Measurements from ENCODE around the gene DNAAF5.

DNAAF5 gene

DNA sequence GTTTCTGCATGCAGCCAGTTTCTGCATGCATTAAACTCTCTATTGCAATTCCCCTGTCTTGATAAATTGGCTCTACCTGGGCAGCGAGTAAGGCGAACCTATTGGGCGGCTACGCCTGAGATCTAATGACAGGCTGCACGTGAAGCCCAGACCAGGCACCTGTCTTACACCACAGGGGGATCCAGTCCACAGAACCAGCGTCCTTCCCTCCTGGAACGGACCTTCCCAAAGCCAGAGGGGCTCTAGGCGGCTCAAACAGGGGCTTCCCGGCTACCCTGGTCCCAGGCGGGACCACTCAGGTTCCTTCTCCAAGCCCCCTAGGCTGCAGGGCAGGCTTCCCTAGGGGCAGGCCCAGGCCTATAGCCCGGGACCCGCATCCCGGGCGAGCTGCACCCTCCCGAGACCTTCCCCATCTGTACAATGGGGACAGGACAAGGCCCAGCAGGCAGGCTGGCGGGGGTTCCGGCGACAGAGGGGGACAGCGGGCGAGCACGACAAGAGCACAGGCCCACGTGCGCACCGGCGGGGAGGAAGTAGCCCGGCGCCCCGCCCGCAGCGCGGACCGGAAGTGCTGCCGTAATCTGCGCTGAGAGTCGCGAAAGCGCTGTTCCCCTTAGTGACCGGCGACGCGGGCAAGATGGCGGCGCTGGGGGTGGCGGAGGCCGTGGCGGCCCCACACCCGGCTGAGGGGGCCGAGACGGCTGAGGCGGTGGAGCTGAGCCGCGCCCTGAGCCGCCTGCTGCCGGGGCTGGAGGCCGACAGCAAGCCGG, at the start of gene DNAAF5:
DNAAF5 (plus strand) TSS at position 616 of the 770 bp plus-strand sequence; CDS start at position 638, 22 bp downstream.
- peaks cover 11% of the 10 kb centered on the region for H3K4me1 ChIP-seq (ENCODE audit: low read depth, poor library complexity, severe bottlenecking)
- no peaks in the 10 kb centered on the region for H3K27me3 ChIP-seq (ENCODE audit: insufficient read depth, low read depth)
- H3K27ac ChIP-seq: peak within 1 kb of the TSS; percentile 79
- peak within 1 kb of the TSS; percentile 69 for H2AFZ ChIP-seq (ENCODE audit: low read depth)
- H4K20me1 ChIP-seq (ENCODE audit: insufficient read depth): no peaks in the 10 kb centered on the region
- no peak within 1 kb of the TSS for H3K4me3 ChIP-seq (IDR thresholded peaks at IDR 0.05; ENCODE audit: insufficient read depth, low read depth, low read length)
- H3K79me2 ChIP-seq (ENCODE audit: insufficient read depth, low read depth): peaks cover 33% of the 10 kb centered on the region
- H3K4me2 ChIP-seq: peak within 1 kb of the TSS; percentile 86
- H3K36me3 ChIP-seq (ENCODE audit: insufficient read depth): peaks cover 10% of the 10 kb centered on the region; the same call in 1 of the 2 replicates
- peak within 1 kb of the TSS; percentile 97 for H3K9ac ChIP-seq
- TF ChIP-seq, protein P1, sequence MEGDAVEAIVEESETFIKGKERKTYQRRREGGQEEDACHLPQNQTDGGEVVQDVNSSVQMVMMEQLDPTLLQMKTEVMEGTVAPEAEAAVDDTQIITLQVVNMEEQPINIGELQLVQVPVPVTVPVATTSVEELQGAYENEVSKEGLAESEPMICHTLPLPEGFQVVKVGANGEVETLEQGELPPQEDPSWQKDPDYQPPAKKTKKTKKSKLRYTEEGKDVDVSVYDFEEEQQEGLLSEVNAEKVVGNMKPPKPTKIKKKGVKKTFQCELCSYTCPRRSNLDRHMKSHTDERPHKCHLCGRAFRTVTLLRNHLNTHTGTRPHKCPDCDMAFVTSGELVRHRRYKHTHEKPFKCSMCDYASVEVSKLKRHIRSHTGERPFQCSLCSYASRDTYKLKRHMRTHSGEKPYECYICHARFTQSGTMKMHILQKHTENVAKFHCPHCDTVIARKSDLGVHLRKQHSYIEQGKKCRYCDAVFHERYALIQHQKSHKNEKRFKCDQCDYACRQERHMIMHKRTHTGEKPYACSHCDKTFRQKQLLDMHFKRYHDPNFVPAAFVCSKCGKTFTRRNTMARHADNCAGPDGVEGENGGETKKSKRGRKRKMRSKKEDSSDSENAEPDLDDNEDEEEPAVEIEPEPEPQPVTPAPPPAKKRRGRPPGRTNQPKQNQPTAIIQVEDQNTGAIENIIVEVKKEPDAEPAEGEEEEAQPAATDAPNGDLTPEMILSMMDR (conservative IDR thresholded peaks at IDR 0.05; ENCODE audit: low read depth, low read length): no peak

DNA sequence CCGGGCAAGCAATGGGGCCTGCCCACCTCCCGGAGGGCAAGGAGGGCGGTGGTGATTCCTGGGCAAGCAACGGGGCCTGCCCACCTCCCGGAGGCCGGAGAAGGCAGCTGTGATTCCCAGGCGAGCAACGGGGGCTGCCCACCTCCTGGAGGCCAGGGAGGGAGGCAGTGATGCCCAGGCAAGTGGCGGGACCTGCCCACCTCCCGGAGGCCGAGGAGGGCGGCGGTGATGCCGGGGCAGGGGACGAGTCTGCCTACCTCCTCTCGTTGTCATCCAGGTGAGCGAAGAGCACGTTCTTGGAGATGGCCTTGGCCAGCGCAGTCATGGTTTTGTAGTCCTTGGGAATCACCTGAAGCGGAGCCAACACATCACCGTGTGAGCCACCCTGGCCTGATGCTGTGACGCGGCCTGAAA, 49.5 kb upstream of the DNAAF5 start:
- H2AFZ ChIP-seq (ENCODE audit: low read depth): no peak overlapping the region
- no peak overlapping the region for H3K9ac ChIP-seq
- H4K20me1 ChIP-seq (ENCODE audit: insufficient read depth): no peaks in the 10 kb centered on the region
- TF ChIP-seq, protein P1 (conservative IDR thresholded peaks at IDR 0.05; ENCODE audit: low read depth, low read length): no peak
- no peak overlapping the region for H3K4me3 ChIP-seq (IDR thresholded peaks at IDR 0.05; ENCODE audit: insufficient read depth, low read depth, low read length)
- no peak overlapping the region for H3K4me2 ChIP-seq
- H3K4me1 ChIP-seq (ENCODE audit: low read depth, poor library complexity, severe bottlenecking): no peaks in the 10 kb centered on the region
- H3K27me3 ChIP-seq (ENCODE audit: insufficient read depth, low read depth): no peaks in the 10 kb centered on the region
- no peak overlapping the region for H3K27ac ChIP-seq
- peaks cover 7% of the 10 kb centered on the region for H3K36me3 ChIP-seq (ENCODE audit: insufficient read depth)
- H3K79me2 ChIP-seq (ENCODE audit: insufficient read depth, low read depth): no peaks in the 10 kb centered on the region

DNA sequence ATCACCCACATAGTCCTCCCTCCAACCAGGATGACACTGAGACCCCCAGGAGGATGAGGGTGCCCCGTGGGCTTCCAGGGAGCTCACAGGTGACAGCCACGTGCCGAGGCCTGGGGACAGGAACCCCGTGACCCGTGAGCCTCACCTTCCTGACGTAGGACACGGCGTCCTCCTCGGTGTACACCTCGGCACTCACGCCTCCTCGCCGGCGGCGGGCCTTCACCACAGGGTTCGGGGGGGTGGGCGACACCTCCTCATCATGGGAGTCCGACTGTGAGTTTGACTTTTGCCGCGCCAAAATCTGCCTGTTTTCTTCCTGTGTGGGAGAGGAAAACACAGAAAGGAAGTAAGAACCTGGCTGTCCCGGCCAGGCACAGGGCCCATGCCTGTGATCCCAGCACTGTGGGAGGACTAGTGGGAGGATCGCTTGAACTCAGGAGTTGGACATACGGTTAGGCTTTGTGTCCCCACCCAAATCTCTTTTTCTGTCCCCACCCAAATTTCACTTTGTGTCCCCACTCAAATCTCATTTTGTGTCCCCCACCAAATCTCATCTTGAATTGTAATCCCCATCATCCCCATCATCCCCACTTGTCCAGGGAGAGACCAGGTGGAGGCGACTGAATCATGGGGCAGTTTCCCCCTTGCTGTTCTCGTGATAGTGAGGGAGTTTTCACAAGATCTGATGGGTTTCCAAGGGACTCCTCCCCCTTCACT, 45.9 kb upstream of the DNAAF5 start:
- TF ChIP-seq, protein P1 (conservative IDR thresholded peaks at IDR 0.05; ENCODE audit: low read depth, low read length): no peak
- Histone ChIP-seq H3K9ac (no peak overlapping the region), H3K4me2 (no peak overlapping the region), H3K36me3 (ENCODE audit: insufficient read depth) (peaks cover 7% of the 10 kb centered on the region), H2AFZ (ENCODE audit: low read depth) (no peak overlapping the region), H3K4me1 (ENCODE audit: low read depth, poor library complexity, severe bottlenecking) (no peaks in the 10 kb centered on the region), H3K79me2 (ENCODE audit: insufficient read depth, low read depth) (no peaks in the 10 kb centered on the region), H3K27me3 (ENCODE audit: insufficient read depth, low read depth) (no peaks in the 10 kb centered on the region), H3K27ac (no peak overlapping the region), H4K20me1 (ENCODE audit: insufficient read depth) (no peaks in the 10 kb centered on the region), H3K4me3 (IDR thresholded peaks at IDR 0.05; ENCODE audit: insufficient read depth, low read depth, low read length) (no peak overlapping the region)

DNA sequence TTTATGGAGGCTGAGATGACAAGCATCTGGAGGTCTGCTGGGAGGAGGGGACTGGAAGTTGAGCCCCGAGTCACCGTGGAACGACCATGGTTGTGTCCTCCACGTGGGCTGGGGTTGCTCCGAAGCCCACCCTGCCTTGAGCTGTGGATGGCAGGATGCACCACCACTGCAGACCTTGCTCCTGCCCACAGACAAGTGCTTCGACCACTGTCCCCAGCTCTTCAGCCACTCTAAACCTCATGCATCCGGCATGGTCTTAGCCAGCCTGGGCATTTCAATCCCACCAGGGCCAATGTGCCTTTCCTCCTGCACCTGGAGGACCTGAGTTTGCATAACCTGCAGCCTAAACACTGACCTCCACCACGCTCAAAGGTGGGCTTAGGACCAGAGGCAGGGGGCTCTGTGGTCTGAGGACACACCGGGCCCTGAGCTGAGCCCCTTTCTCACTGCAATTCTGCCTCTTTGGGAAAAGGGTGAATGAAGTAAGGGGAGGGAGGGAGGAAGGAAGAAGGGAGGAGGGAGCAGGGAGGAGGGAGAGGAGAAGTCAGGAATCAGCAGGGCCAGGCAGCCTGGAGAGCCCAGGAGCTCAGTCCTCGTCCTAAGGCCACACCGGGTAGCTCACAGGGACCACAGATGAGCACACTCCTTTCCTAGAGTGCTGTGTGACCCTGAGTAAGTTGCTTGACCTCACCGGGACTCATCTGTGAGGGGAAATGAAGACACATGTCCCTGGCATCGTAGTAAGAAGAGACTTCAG, 44.8 kb upstream of the DNAAF5 start:
- TF ChIP-seq, protein P1 (conservative IDR thresholded peaks at IDR 0.05; ENCODE audit: low read depth, low read length): no peak
- Histone ChIP-seq H3K79me2 (ENCODE audit: insufficient read depth, low read depth) (no peaks in the 10 kb centered on the region), H3K9ac (no peak overlapping the region), H3K27me3 (ENCODE audit: insufficient read depth, low read depth) (no peaks in the 10 kb centered on the region), H3K36me3 (ENCODE audit: insufficient read depth) (peaks cover 7% of the 10 kb centered on the region), H3K4me1 (ENCODE audit: low read depth, poor library complexity, severe bottlenecking) (no peaks in the 10 kb centered on the region), H2AFZ (ENCODE audit: low read depth) (no peak overlapping the region), H4K20me1 (ENCODE audit: insufficient read depth) (no peaks in the 10 kb centered on the region), H3K4me2 (no peak overlapping the region), H3K27ac (no peak overlapping the region), H3K4me3 (IDR thresholded peaks at IDR 0.05; ENCODE audit: insufficient read depth, low read depth, low read length) (no peak overlapping the region)
